ENCODE measurements around the gene DSE. TPM values are rescaled to one million over a fixed set of nuclear protein-coding genes. Genes with fewer than 3 reads are reported as not detected.
A peak's percentile ranks its signal among the peaks of the same experiment; 100 is the strongest.

Gene DSE
- total RNA-seq, 1 experiment from 2014 or later, result 5.4 TPM

- Histone ChIP-seq H3K36me3 (ENCODE audit: control insufficient read depth, insufficient read depth, low read length) (no peaks in the 10 kb centered on the region), H3K9me3 (ENCODE audit: control insufficient read depth, insufficient read depth, low read depth, low read length) (no peaks in the 10 kb centered on the region), H3K4me1 (ENCODE audit: control insufficient read depth, insufficient read depth, low read length) (no peaks in the 10 kb centered on the region), H3K27me3 (ENCODE audit: control insufficient read depth, insufficient read depth, low read length) (peaks cover 42% of the 10 kb centered on the region), H3K27ac (ENCODE audit: low read length) (no peak overlapping the region), H3K4me3 (ENCODE audit: low read depth in 2 of 2, low read length in 2 of 2) (peak overlapping the region; percentile 47 to 50)
- intact Hi-C loops (cut with micrococcal nuclease; ENCODE audit: unreplicated experiment), result no loop called here
- ChIA-PET CTCF (no interaction called here), POLR2A (no interaction called here)
- no TSS peak for BruUV-seq (replicated peaks)
- ATAC-seq, result peak; percentile 52
- DNase-seq (ENCODE audit: low read depth, low spot score), result no peak
- TF ChIP-seq REST (IDR thresholded peaks at IDR 0.05; ENCODE audit: insufficient read depth in 1 of 2, low read depth in 2 of 2, low read length in 1 of 2) (no peak), POLR2AphosphoS5 (IDR thresholded peaks at IDR 0.05; ENCODE audit: low read depth, low read length) (no peak), SIN3A (IDR thresholded peaks at IDR 0.05; ENCODE audit: borderline replicate concordance, insufficient read depth, low read depth, low read length) (no peak), CTCF (IDR thresholded peaks at IDR 0.05) (no peak), TCF7L2 (IDR thresholded peaks at IDR 0.05; ENCODE audit: low read depth, low read length) (no peak)
- in situ Hi-C loops (cut with HindIII; ENCODE audit: low pct_unique_long_range_greater_than_20kb, low sequenced_read_pairs), result no loop called here
These were observed 585 bp upstream of the DSE start for GRCh38 chr6:116369964-116370759.

- peak overlapping the region; percentile 47 to 50 for H3K4me3 ChIP-seq (ENCODE audit: low read depth in 2 of 2, low read length in 2 of 2)
- intact Hi-C loops (cut with micrococcal nuclease; ENCODE audit: unreplicated experiment) (no loop called here), in situ Hi-C loops (cut with HindIII; ENCODE audit: low pct_unique_long_range_greater_than_20kb, low sequenced_read_pairs) (no loop called here)
- H3K9me3 ChIP-seq (ENCODE audit: control insufficient read depth, insufficient read depth, low read depth, low read length), result no peaks in the 10 kb centered on the region
- H3K4me1 ChIP-seq (ENCODE audit: control insufficient read depth, insufficient read depth, low read length), result no peaks in the 10 kb centered on the region
- peaks cover 49% of the 10 kb centered on the region for H3K27me3 ChIP-seq (ENCODE audit: control insufficient read depth, insufficient read depth, low read length)
- DNase-seq (ENCODE audit: low read depth, low spot score), result no peak
- H3K36me3 ChIP-seq (ENCODE audit: control insufficient read depth, insufficient read depth, low read length), result no peaks in the 10 kb centered on the region
- ATAC-seq, result peak; percentile 86
- H3K27ac ChIP-seq (ENCODE audit: low read length), result no peak overlapping the region
- CTCF ChIA-PET, result no interaction called here
- no peak for TF ChIP-seq POLR2AphosphoS5 (IDR thresholded peaks at IDR 0.05; ENCODE audit: low read depth, low read length)
- TF ChIP-seq CTCF (IDR thresholded peaks at IDR 0.05), result no peak
- TF ChIP-seq REST (IDR thresholded peaks at IDR 0.05; ENCODE audit: insufficient read depth in 1 of 2, low read depth in 2 of 2, low read length in 1 of 2), result no peak
- TF ChIP-seq SIN3A (IDR thresholded peaks at IDR 0.05; ENCODE audit: borderline replicate concordance, insufficient read depth, low read depth, low read length), result no peak
- TF ChIP-seq TCF7L2 (IDR thresholded peaks at IDR 0.05; ENCODE audit: low read depth, low read length), result no peak
- POLR2A ChIA-PET, result no interaction called here
- BruUV-seq (replicated peaks), result no TSS peak
These were observed 572 bp downstream of the DSE start for GRCh38 chr6:116371120-116371917.

All from Panc1 (cell line).